HEK293 (cell line): ENCODE data around the gene CLCN2.

Experiments
- CTCF ChIA-PET: fragments of 350-600 bp; formaldehyde crosslinking; extraction: SDS; loops from one replicate; lab custom pipeline; 2021; ENCODE audit warnings: antibody characterized with exemption; lab: Yijun Ruan, JAX
- POLR2A ChIA-PET: fragments of 300-600 bp; formaldehyde crosslinking; extraction: SDS; loops from one replicate; lab custom pipeline; 2020; ENCODE audit warnings: antibody characterized with exemption, inconsistent platforms; lab: Yijun Ruan, JAX
- H3K27ac ChIP-seq: fragments of 200-500 bp; sonication (Bioruptor generic); 2 replicates; pipeline ENCODE4 v1.5.1; 2014; ENCODE audit warnings: low read depth, low read length, control low read depth, inconsistent platforms; ENCODE audit errors: extremely low read depth
- H3K36me3 ChIP-seq, 2 experiments: fragments of 200-500 bp in 1 of 2; sonication (Bioruptor generic) in 1 of 2; 1 replicate in 1 of 2; 2 replicates in 1 of 2; pipeline ENCODE4 v1.5.1; 2014 to 2017; ENCODE audit warnings: inconsistent platforms in 2 of 2, low read length in 2 of 2; ENCODE audit not compliant: control insufficient read depth in 2 of 2, insufficient read depth in 1 of 2
- H3K4me1 ChIP-seq: fragments of 200-500 bp; sonication (Bioruptor generic); 2 replicates; pipeline ENCODE4 v1.5.1; 2014; ENCODE audit warnings: mild to moderate bottlenecking, low read length, inconsistent platforms; ENCODE audit not compliant: control insufficient read depth, insufficient read depth
- H3K4me3 ChIP-seq: 2 replicates; pipeline ENCODE4 v1.5.1; 2011; ENCODE audit warnings: low read depth, mild to moderate bottlenecking, control low read depth, low read length, moderate library complexity
- H3K9me3 ChIP-seq: fragments of 200-500 bp; sonication (Bioruptor generic); 2 replicates; pipeline ENCODE4 v1.5.1; 2014; ENCODE audit warnings: low read depth, low read length, inconsistent platforms; ENCODE audit not compliant: control insufficient read depth, insufficient read depth
- GLI4 ChIP-seq: fragments of 450-650 bp; formaldehyde crosslinking; IDR thresholded peaks from 2 replicates; pipeline ENCODE4 v1.5.1; 2016; ENCODE audit warnings: missing biosample characterization, missing genetic modification characterization
- KLF8 ChIP-seq: fragments of 450-650 bp; formaldehyde crosslinking; IDR thresholded peaks from 2 replicates; pipeline ENCODE4 v1.5.1; 2016; ENCODE audit warnings: missing biosample characterization, missing genetic modification characterization
- REPIN1 ChIP-seq: fragments of 450-650 bp; formaldehyde crosslinking; IDR thresholded peaks from 2 replicates; pipeline ENCODE4 v1.5.1; 2017; ENCODE audit warnings: missing biosample characterization, missing genetic modification characterization, low read depth
- TRIM28 ChIP-seq: IDR thresholded peaks from 2 replicates; pipeline ENCODE4 v1.6.1; 2011; ENCODE audit warnings: low read length, control low read depth, borderline replicate concordance
- YY1 ChIP-seq: fragments of 450-650 bp; formaldehyde crosslinking; IDR thresholded peaks from 2 replicates; pipeline ENCODE4 v1.5.1; 2018; ENCODE audit warnings: missing biosample characterization, missing genetic modification characterization
- ZBTB21 ChIP-seq: fragments of 450-650 bp; formaldehyde crosslinking; IDR thresholded peaks from 2 replicates; pipeline ENCODE4 v1.5.1; 2017; ENCODE audit warnings: missing biosample characterization, missing genetic modification characterization
- ZIC2 ChIP-seq: fragments of 450-650 bp; formaldehyde crosslinking; IDR thresholded peaks from 2 replicates; pipeline ENCODE4 v1.5.1; 2016; ENCODE audit warnings: missing biosample characterization, missing genetic modification characterization
- ZNF223 ChIP-seq: fragments of 450-650 bp; formaldehyde crosslinking; IDR thresholded peaks from 2 replicates; pipeline ENCODE4 v1.5.1; 2016; ENCODE audit warnings: missing biosample characterization, missing genetic modification characterization
- ZNF529 ChIP-seq: fragments of 450-650 bp; formaldehyde crosslinking; IDR thresholded peaks from 2 replicates; pipeline ENCODE4 v1.5.1; 2017; ENCODE audit warnings: missing genetic modification characterization, missing biosample characterization; ENCODE audit not compliant: insufficient replicate concordance
- ZNF530 ChIP-seq: fragments of 450-650 bp; formaldehyde crosslinking; IDR thresholded peaks from 2 replicates; pipeline ENCODE4 v1.5.1; 2016; ENCODE audit warnings: low read depth, missing biosample characterization, missing genetic modification characterization
- ZNF549 ChIP-seq: fragments of 450-650 bp; IDR thresholded peaks from 2 replicates; pipeline ENCODE4 v1.5.1; 2018; ENCODE audit warnings: missing biosample characterization, missing genetic modification characterization, mild to moderate bottlenecking, inconsistent platforms, moderate library complexity
- ZNF76 ChIP-seq: fragments of 450-650 bp; formaldehyde crosslinking; IDR thresholded peaks from 2 replicates; pipeline ENCODE4; 2016; ENCODE audit warnings: low read depth, missing biosample characterization, missing genetic modification characterization, borderline replicate concordance
- ZNF830 ChIP-seq: fragments of 450-650 bp; IDR thresholded peaks from 2 replicates; pipeline ENCODE4 v1.5.0; 2018; ENCODE audit warnings: missing biosample characterization, missing genetic modification characterization, low read depth, mild to moderate bottlenecking, moderate library complexity
- ZNF837 ChIP-seq: fragments of 450-650 bp; formaldehyde crosslinking; IDR thresholded peaks from 2 replicates; pipeline ENCODE4 v1.5.1; 2016; ENCODE audit warnings: missing biosample characterization, missing genetic modification characterization
- TF ChIP-seq, protein P1 (sequence below): fragments of 450-650 bp; formaldehyde crosslinking; IDR thresholded peaks from 2 replicates; pipeline ENCODE4 v1.5.1; 2017; ENCODE audit warnings: missing biosample characterization, missing genetic modification characterization
- TF ChIP-seq, protein P2 (sequence below): fragments of 450-650 bp; formaldehyde crosslinking; IDR thresholded peaks from 2 replicates; pipeline ENCODE4 v1.5.1; 2016; ENCODE audit warnings: missing biosample characterization, missing genetic modification characterization, borderline replicate concordance
- TF ChIP-seq, protein P3 (sequence below): fragments of 450-650 bp; formaldehyde crosslinking; IDR thresholded peaks from 2 replicates; pipeline ENCODE4 v1.5.1; 2016; ENCODE audit warnings: missing biosample characterization, missing genetic modification characterization
- TF ChIP-seq, protein P4 (sequence below): fragments of 450-650 bp; formaldehyde crosslinking; IDR thresholded peaks from 2 replicates; pipeline ENCODE4 v1.5.1; 2017; ENCODE audit warnings: missing biosample characterization, missing genetic modification characterization

CLCN2 gene

DNA sequence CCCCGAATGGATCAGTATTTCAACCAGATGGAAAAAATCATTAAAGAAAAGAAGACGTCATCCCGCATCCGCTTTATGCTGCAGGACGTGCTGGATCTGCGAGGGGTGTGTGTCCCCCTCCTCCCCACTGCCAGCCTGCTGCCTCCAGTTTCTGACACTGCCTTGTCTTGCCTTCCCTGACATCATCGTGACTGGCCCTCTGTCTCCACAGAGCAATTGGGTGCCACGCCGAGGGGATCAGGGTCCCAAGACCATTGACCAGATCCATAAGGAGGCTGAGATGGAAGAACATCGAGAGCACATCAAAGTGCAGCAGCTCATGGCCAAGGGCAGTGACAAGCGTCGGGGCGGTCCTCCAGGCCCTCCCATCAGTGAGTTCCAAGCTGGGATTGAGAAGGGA is 36.1 kb downstream of the CLCN2 start:
- Histone ChIP-seq H3K36me3 (peaks cover 29 to 100% of the 10 kb centered on the region in 2 experiments), H3K4me3 (no peak overlapping the region), H3K27ac (no peak overlapping the region), H3K9me3 (no peaks in the 10 kb centered on the region), H3K4me1 (no peaks in the 10 kb centered on the region)
- ChIA-PET CTCF (interaction anchor here (0.7 kb wide), 1 partner anchor 1497 kb away, joined by 3 read pairs; no protein-coding TSS in a partner anchor), POLR2A (interaction anchor here (1.3 kb wide), 1 partner anchor 9 kb away, joined by 3 read pairs; no protein-coding TSS in a partner anchor)
- TF ChIP-seq ZNF530 (tag by site-specific recombination) (no peak), YY1 (tag by site-specific recombination) (no peak), ZNF549 (no peak), ZNF837 (tag by site-specific recombination) (no peak), ZNF529 (tag by site-specific recombination) (no peak), REPIN1 (tag by site-specific recombination) (no peak), ZNF830 (tag by site-specific recombination) (no peak), GLI4 (tag by site-specific recombination) (no peak), ZNF76 (tag by site-specific recombination) (no peak), KLF8 (tag by site-specific recombination) (no peak), ZIC2 (tag by site-specific recombination) (no peak), TRIM28 (no peak), ZBTB21 (tag by site-specific recombination) (no peak), ZNF223 (tag by site-specific recombination) (no peak)
- TF ChIP-seq, protein P1, sequence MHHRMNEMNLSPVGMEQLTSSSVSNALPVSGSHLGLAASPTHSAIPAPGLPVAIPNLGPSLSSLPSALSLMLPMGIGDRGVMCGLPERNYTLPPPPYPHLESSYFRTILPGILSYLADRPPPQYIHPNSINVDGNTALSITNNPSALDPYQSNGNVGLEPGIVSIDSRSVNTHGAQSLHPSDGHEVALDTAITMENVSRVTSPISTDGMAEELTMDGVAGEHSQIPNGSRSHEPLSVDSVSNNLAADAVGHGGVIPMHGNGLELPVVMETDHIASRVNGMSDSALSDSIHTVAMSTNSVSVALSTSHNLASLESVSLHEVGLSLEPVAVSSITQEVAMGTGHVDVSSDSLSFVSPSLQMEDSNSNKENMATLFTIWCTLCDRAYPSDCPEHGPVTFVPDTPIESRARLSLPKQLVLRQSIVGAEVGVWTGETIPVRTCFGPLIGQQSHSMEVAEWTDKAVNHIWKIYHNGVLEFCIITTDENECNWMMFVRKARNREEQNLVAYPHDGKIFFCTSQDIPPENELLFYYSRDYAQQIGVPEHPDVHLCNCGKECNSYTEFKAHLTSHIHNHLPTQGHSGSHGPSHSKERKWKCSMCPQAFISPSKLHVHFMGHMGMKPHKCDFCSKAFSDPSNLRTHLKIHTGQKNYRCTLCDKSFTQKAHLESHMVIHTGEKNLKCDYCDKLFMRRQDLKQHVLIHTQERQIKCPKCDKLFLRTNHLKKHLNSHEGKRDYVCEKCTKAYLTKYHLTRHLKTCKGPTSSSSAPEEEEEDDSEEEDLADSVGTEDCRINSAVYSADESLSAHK (tag by site-specific recombination), result no peak
- TF ChIP-seq, protein P2, sequence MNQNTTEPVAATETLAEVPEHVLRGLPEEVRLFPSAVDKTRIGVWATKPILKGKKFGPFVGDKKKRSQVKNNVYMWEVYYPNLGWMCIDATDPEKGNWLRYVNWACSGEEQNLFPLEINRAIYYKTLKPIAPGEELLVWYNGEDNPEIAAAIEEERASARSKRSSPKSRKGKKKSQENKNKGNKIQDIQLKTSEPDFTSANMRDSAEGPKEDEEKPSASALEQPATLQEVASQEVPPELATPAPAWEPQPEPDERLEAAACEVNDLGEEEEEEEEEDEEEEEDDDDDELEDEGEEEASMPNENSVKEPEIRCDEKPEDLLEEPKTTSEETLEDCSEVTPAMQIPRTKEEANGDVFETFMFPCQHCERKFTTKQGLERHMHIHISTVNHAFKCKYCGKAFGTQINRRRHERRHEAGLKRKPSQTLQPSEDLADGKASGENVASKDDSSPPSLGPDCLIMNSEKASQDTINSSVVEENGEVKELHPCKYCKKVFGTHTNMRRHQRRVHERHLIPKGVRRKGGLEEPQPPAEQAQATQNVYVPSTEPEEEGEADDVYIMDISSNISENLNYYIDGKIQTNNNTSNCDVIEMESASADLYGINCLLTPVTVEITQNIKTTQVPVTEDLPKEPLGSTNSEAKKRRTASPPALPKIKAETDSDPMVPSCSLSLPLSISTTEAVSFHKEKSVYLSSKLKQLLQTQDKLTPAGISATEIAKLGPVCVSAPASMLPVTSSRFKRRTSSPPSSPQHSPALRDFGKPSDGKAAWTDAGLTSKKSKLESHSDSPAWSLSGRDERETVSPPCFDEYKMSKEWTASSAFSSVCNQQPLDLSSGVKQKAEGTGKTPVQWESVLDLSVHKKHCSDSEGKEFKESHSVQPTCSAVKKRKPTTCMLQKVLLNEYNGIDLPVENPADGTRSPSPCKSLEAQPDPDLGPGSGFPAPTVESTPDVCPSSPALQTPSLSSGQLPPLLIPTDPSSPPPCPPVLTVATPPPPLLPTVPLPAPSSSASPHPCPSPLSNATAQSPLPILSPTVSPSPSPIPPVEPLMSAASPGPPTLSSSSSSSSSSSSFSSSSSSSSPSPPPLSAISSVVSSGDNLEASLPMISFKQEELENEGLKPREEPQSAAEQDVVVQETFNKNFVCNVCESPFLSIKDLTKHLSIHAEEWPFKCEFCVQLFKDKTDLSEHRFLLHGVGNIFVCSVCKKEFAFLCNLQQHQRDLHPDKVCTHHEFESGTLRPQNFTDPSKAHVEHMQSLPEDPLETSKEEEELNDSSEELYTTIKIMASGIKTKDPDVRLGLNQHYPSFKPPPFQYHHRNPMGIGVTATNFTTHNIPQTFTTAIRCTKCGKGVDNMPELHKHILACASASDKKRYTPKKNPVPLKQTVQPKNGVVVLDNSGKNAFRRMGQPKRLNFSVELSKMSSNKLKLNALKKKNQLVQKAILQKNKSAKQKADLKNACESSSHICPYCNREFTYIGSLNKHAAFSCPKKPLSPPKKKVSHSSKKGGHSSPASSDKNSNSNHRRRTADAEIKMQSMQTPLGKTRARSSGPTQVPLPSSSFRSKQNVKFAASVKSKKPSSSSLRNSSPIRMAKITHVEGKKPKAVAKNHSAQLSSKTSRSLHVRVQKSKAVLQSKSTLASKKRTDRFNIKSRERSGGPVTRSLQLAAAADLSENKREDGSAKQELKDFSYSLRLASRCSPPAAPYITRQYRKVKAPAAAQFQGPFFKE (tag by site-specific recombination), result no peak
- TF ChIP-seq, protein P3, sequence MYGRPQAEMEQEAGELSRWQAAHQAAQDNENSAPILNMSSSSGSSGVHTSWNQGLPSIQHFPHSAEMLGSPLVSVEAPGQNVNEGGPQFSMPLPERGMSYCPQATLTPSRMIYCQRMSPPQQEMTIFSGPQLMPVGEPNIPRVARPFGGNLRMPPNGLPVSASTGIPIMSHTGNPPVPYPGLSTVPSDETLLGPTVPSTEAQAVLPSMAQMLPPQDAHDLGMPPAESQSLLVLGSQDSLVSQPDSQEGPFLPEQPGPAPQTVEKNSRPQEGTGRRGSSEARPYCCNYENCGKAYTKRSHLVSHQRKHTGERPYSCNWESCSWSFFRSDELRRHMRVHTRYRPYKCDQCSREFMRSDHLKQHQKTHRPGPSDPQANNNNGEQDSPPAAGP (tag by site-specific recombination), result no peak
- TF ChIP-seq, protein P4, sequence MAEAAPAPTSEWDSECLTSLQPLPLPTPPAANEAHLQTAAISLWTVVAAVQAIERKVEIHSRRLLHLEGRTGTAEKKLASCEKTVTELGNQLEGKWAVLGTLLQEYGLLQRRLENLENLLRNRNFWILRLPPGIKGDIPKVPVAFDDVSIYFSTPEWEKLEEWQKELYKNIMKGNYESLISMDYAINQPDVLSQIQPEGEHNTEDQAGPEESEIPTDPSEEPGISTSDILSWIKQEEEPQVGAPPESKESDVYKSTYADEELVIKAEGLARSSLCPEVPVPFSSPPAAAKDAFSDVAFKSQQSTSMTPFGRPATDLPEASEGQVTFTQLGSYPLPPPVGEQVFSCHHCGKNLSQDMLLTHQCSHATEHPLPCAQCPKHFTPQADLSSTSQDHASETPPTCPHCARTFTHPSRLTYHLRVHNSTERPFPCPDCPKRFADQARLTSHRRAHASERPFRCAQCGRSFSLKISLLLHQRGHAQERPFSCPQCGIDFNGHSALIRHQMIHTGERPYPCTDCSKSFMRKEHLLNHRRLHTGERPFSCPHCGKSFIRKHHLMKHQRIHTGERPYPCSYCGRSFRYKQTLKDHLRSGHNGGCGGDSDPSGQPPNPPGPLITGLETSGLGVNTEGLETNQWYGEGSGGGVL, result no peak
